ENCODE data around the gene SYNE1. TPM values are rescaled to one million over a fixed set of nuclear protein-coding genes. Genes with fewer than 3 reads are reported as not detected.
"Not testable (repeated sequence)": the region's sequence is repeated elsewhere in the genome, so short reads cannot be mapped to it uniquely, and the experiment has no call there.

Gene SYNE1
- total and polyA plus RNA-seq, 2 experiments from 2014 or later, result 14.6 to 83.9 TPM

DNA sequence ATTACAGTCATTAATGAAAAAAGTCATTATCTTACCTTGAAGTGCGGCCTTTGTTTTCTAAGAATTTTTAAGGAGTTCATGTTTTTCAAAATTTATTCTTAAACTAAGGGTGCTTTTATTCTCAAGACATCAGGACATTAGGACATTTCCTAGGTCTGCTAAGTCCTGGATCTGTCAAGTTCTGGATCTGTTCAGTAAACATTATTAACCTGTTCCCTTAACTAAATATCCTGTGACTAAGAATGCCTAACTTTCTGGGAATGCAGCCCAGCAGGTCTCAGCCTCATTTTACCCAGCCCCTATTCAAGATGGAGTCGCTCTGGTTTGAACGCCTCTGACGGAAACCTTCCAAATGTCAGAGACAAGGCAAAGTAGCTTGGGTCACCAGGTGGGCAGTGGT, 302.6 kb downstream of the SYNE1 start:
- no peak for DNase-seq (ENCODE audit: low read depth in 1 of 2, low spot score in 1 of 2)
- H3K36me3 ChIP-seq, result peaks cover 48% of the 10 kb centered on the region
- TF ChIP-seq CTCF (IDR thresholded peaks at IDR 0.05; ENCODE audit: low read depth, low read length), result no peak

DNA sequence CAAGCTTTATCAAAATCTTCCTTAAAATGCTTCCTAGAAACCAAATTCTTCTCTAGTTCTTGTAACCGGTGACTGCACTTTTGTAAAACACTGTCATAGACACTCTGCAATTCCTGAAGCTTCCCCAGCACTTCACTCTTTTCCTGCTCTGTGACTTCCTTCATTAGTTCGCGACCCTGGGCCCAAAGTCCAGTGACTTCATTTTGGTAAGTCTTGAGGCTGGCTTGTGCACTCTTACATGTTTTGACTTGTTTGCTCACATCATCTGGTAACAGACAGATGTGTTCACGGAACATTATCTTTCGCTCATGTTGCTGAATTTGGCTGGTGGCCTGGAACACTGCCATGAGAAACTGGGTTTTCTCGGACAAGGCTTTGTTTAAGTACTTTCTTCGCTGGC, 306.2 kb downstream of the SYNE1 start:
- no peak overlapping the region for H3K4me3 ChIP-seq
- no peak for TF ChIP-seq CTCF (IDR thresholded peaks at IDR 0.05; ENCODE audit: low read depth, low read length)

More for the DNA sequence above, 302.6 kb downstream of the SYNE1 start:
- H3K4me1 ChIP-seq (ENCODE audit: low read depth), result no peaks in the 10 kb centered on the region
- H3K4me3 ChIP-seq, result no peak overlapping the region
- no peaks in the 10 kb centered on the region for H3K27me3 ChIP-seq
- H3K9me3 ChIP-seq (ENCODE audit: low read depth), result no peaks in the 10 kb centered on the region
- H3K27ac ChIP-seq, result no peak overlapping the region

DNA sequence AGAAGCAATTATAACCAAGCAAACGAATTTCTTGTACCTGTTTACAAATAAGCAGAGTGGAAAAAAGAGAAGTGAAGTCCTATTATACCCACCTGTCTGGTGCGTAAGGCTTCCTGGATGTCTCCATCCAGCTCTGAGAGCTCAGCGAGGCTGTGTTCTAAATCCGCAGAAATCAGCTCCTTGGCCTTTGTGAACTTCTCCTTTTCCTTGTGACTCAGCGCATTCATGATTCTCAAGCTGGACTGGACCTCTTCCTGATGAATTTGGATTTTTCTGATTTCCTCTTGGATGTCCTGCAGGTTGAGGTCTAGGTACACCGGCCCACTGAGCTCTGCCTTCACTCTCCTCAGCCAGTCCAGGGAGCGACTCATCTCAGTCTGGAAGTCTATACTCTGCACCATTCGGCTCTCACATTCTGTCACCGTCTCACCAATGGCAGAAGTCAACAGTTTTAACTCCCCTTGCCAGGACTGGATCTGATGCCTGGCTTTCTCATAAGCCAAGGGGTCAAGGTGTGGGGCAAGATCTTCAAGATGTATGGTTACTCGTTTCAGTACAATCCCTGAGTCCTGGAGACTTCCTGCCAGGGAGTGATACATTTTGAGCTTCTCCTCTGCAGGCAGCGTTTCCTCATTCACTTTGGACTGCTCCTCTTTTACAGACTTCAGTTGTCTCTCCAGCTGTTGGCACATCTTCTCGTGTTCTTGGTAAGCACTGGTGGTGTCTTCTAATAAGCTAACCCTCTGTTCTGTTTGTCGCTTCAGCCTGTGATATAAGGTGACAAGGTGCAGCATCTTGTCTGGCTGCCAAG, 307.3 kb downstream of the SYNE1 start:
- TF ChIP-seq CTCF (IDR thresholded peaks at IDR 0.05; ENCODE audit: low read depth, low read length), result no peak
- H3K36me3 ChIP-seq, result peaks cover 52% of the 10 kb centered on the region
- no peak for DNase-seq (ENCODE audit: low read depth in 1 of 2, low spot score in 1 of 2)

More for the DNA sequence above, 306.2 kb downstream of the SYNE1 start:
- DNase-seq (ENCODE audit: low read depth in 1 of 2, low spot score in 1 of 2), result peak in 1 of 2 donors; percentile 22
- Histone ChIP-seq H3K27me3 (no peaks in the 10 kb centered on the region), H3K36me3 (peaks cover 46% of the 10 kb centered on the region), H3K4me1 (ENCODE audit: low read depth) (no peaks in the 10 kb centered on the region), H3K9me3 (ENCODE audit: low read depth) (no peaks in the 10 kb centered on the region), H3K27ac (no peak overlapping the region)

DNA sequence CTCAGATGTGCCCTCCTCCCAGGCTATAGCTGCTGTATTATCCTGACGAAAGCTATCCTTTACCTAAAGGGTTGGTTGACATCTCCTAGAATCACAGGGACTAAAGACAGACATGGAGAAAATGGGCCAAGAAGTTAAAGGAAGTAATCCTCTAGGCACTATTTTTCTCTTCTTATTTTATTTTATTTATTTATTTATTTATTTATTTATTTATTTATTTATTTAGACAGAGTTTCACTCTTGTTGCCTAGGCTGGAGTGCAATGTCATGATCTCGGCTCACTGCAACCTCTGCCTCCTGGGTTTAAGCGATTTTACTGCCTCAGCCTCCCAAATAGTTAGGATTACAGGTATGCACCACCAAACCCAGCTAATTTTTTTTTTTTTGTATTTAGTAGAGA, 309.0 kb downstream of the SYNE1 start:
- not testable (repeated sequence) for H3K27ac ChIP-seq; H3K4me3 ChIP-seq; DNase-seq (ENCODE audit: low read depth in 1 of 2, low spot score in 1 of 2); H3K9me3 ChIP-seq (ENCODE audit: low read depth); H3K27me3 ChIP-seq; H3K4me1 ChIP-seq (ENCODE audit: low read depth)
- H3K36me3 ChIP-seq, result peaks cover 52% of the 10 kb centered on the region

More for the DNA sequence above, 307.3 kb downstream of the SYNE1 start:
- no peak overlapping the region for H3K27ac ChIP-seq
- H3K27me3 ChIP-seq, result no peaks in the 10 kb centered on the region
- H3K4me3 ChIP-seq, result no peak overlapping the region
- H3K4me1 ChIP-seq (ENCODE audit: low read depth), result no peaks in the 10 kb centered on the region
- no peaks in the 10 kb centered on the region for H3K9me3 ChIP-seq (ENCODE audit: low read depth)

- Histone ChIP-seq H3K27ac (no peak overlapping the region), H3K4me3 (no peak overlapping the region), H3K36me3 (peaks cover 77% of the 10 kb centered on the region), H3K4me1 (ENCODE audit: low read depth) (no peaks in the 10 kb centered on the region), H3K27me3 (peaks cover 29% of the 10 kb centered on the region), H3K9me3 (ENCODE audit: low read depth) (no peaks in the 10 kb centered on the region)
- no peak for DNase-seq (ENCODE audit: low read depth in 1 of 2, low spot score in 1 of 2)
- TF ChIP-seq CTCF (IDR thresholded peaks at IDR 0.05; ENCODE audit: low read depth, low read length), result no peak
Observed at GRCh38 chr6:152323376-152323775, 313.8 kb downstream of the SYNE1 start.

GRCh38 chr6:152318278-152318677, 318.9 kb downstream of the SYNE1 start:
- peak in 1 of 2 donors; percentile 10 for DNase-seq (ENCODE audit: low read depth in 1 of 2, low spot score in 1 of 2)
- H3K4me3 ChIP-seq, result no peak overlapping the region
- peaks cover 46% of the 10 kb centered on the region for H3K27me3 ChIP-seq
- TF ChIP-seq CTCF (IDR thresholded peaks at IDR 0.05; ENCODE audit: low read depth, low read length), result no peak
- H3K4me1 ChIP-seq (ENCODE audit: low read depth), result peaks cover 8% of the 10 kb centered on the region
- no peak overlapping the region for H3K27ac ChIP-seq
- H3K36me3 ChIP-seq, result peaks cover 70% of the 10 kb centered on the region
- H3K9me3 ChIP-seq (ENCODE audit: low read depth), result no peaks in the 10 kb centered on the region

Data from cardiac muscle cell (in vitro differentiated cells and primary cell).